CD4-positive, alpha-beta T cell treated with Interleukin-17A for 4 hours (primary cell): ENCODE data around the gene NUDT14.

Experiments
- DNase-seq: peaks from one replicate; pipeline ENCODE4 v3.0.0-alpha.2; 2020; ENCODE audit warnings: mixed read lengths

Gene NUDT14

GRCh38 chr14:105155681-105156413 is 25.3 kb downstream of the NUDT14 start:
- DNase-seq = no peak

- no peak for DNase-seq
Observed at GRCh38 chr14:105155071-105155651, 26.0 kb downstream of the NUDT14 start.

- no peak for DNase-seq
Observed at GRCh38 chr14:105154476-105154871, 26.6 kb downstream of the NUDT14 start.

GRCh38 chr14:105153739-105154475 is 27.2 kb downstream of the NUDT14 start:
- no peak for DNase-seq

GRCh38 chr14:105153331-105153731 is 27.8 kb downstream of the NUDT14 start:
- DNase-seq = no peak

GRCh38 chr14:105152794-105153241 is 28.3 kb downstream of the NUDT14 start:
- no peak for DNase-seq

GRCh38 chr14:105151838-105152793 is 29.0 kb downstream of the NUDT14 start:
- DNase-seq = no peak

GRCh38 chr14:105151084-105151837 is 29.9 kb downstream of the NUDT14 start:
- no peak for DNase-seq

- no peak for DNase-seq
Observed at GRCh38 chr14:105150368-105151083, 30.6 kb downstream of the NUDT14 start.

- no peak for DNase-seq
Observed at GRCh38 chr14:105150026-105150367, 31.1 kb downstream of the NUDT14 start.

- DNase-seq = no peak
Observed at GRCh38 chr14:105149146-105149781, 31.8 kb downstream of the NUDT14 start.

GRCh38 chr14:105148604-105149145 is 32.4 kb downstream of the NUDT14 start:
- DNase-seq = no peak

- DNase-seq = no peak
Observed at GRCh38 chr14:105147671-105148603, 33.2 kb downstream of the NUDT14 start.

- no peak for DNase-seq
Observed at GRCh38 chr14:105146976-105147635, 34.0 kb downstream of the NUDT14 start.

GRCh38 chr14:105146181-105146975 is 34.7 kb downstream of the NUDT14 start:
- no peak for DNase-seq

- no peak for DNase-seq
Observed at GRCh38 chr14:105145381-105146180, 35.5 kb downstream of the NUDT14 start.
